Gastrocnemius medialis (tissue), 4 donors: ENCODE measurements around the gene GRHL3.

ENCODE experiments used
- POLR2A ChIP-seq, 2 donors: fragments of 450-650 bp; IDR thresholded peaks; one replicate each; pipeline ENCODE4 v1.6.1; 2017; ENCODE audit warnings: antibody characterized with exemption in 2 of 2, mild to moderate bottlenecking in 2 of 2, moderate library complexity in 2 of 2
- TF ChIP-seq, protein P1 (sequence below), 5 experiments: fragments of 450-650 bp in 3 of 5; fragments of 200-600 bp in 2 of 5; sonication (generic) in 2 of 5; IDR thresholded peaks in 4 of 5; conservative IDR thresholded peaks in 1 of 5; 1 replicate in 4 of 5; 2 replicates in 1 of 5; pipeline ENCODE4 v1.5.1; 2016 to 2019; ENCODE audit warnings: antibody characterized with exemption in 5 of 5, mild to moderate bottlenecking in 3 of 5, moderate library complexity in 3 of 5

DNA sequence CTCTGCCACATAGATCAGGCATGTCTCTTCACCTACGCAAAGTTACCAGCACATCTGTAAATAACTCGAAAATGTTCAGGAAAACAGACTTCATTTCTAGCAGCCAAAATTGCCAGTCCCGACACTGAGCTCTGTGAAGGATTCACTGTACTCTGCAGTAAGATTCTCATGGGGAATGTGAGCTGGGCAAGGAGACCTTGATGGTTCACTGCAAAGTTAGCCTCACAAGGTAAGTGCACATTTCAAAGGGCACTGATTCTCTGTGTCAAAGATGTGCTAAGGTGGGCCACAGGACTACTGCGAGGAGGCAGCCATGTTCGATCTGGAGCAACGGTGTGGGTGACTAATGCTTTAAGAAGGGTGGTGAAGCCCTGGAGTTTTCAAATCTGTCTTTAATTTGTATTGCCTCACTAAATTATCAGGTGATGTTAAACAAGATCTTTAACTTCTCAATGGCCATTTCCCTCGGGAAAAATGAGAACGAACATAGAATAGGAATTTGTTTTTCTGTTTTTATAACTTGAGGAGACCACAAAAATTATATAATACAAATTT is 69.3 kb downstream of the GRHL3 start:
- TF ChIP-seq, protein P1, sequence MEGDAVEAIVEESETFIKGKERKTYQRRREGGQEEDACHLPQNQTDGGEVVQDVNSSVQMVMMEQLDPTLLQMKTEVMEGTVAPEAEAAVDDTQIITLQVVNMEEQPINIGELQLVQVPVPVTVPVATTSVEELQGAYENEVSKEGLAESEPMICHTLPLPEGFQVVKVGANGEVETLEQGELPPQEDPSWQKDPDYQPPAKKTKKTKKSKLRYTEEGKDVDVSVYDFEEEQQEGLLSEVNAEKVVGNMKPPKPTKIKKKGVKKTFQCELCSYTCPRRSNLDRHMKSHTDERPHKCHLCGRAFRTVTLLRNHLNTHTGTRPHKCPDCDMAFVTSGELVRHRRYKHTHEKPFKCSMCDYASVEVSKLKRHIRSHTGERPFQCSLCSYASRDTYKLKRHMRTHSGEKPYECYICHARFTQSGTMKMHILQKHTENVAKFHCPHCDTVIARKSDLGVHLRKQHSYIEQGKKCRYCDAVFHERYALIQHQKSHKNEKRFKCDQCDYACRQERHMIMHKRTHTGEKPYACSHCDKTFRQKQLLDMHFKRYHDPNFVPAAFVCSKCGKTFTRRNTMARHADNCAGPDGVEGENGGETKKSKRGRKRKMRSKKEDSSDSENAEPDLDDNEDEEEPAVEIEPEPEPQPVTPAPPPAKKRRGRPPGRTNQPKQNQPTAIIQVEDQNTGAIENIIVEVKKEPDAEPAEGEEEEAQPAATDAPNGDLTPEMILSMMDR (IDR thresholded peaks at IDR 0.05 in 4 of 5, conservative IDR thresholded peaks at IDR 0.05 in 1 of 5), result no peak
- TF ChIP-seq POLR2A (IDR thresholded peaks at IDR 0.05), result no peak
